OCI-LY7 (cell line): Measurements from ENCODE around the gene LHFPL2.

Source experiments
- CTCF ChIP-seq: fragments of 200-600 bp; sonication (generic); conservative IDR thresholded peaks from 2 replicates; pipeline ENCODE4 v1.5.1; 2014; ENCODE audit warnings: mild to moderate bottlenecking, antibody characterized with exemption, low read length, moderate library complexity, mixed read lengths
- EZH2phosphoT487 ChIP-seq: fragments of 200-600 bp; sonication (generic); IDR thresholded peaks from 2 replicates; pipeline ENCODE4 v1.6.1; 2018; ENCODE audit warnings: low read depth, borderline replicate concordance, mild to moderate bottlenecking, mixed run types, antibody characterized with exemption, low read length, moderate library complexity, mixed read lengths

- TF ChIP-seq CTCF (no peak), EZH2phosphoT487 (no peak)
These were observed 37.9 kb downstream of the LHFPL2 start for GRCh38 chr5:78610636-78611035.
